ENCODE data around the gene NPEPL1. TPM values are rescaled to one million over a fixed set of nuclear protein-coding genes. Genes with fewer than 3 reads are reported as not detected.

Gene NPEPL1
- total and polyA plus RNA-seq, 10 of the 15 experiments (the other 5 are each of a cell fraction or from before 2014, with no cell fraction given), result 0.08 to 21.3 (median 10.2) TPM

DNA sequence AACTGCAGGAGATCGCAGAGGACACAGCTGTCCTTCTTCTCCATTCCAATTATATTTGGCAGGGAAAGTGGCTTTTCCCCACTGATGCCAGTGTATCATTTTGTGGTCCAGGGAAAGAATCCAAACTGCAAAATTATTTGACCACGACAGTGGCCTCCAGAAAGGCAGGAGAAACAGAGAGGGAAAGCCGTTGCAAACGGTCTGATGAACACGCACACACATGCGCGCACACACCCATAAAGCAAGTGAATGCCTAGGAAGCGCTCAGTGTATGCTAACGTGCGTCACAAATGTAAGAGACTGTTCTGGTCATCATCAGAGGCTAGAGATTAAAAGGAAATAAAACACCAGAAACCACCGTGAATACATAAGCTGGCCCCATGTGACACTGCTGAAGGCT lies 54.0 kb downstream of the NPEPL1 start (continued):
- no peak for TF ChIP-seq POLR2AphosphoS2 (IDR thresholded peaks at IDR 0.05; ENCODE audit: low read depth, low read length)
- no peak for TF ChIP-seq TCF12 (IDR thresholded peaks at IDR 0.05; ENCODE audit: low read depth, low read length)
- TF ChIP-seq STAT3 (IDR thresholded peaks at IDR 0.05; ENCODE audit: low read depth, low read length), result no peak
- TF ChIP-seq CHD2 (IDR thresholded peaks at IDR 0.05; ENCODE audit: borderline replicate concordance, low read depth, low read length), result no peak

- Histone ChIP-seq H2AFZ (ENCODE audit: control insufficient read depth, low read depth, low read length) (no peak overlapping the region), H3K4me2 (ENCODE audit: control insufficient read depth, insufficient read depth) (no peak overlapping the region), H3K27ac (ENCODE audit: control insufficient read depth, insufficient read depth) (no peak overlapping the region), H3K9ac (ENCODE audit: control insufficient read depth, insufficient read depth, low read length) (no peak overlapping the region), H3K36me3 (ENCODE audit: control insufficient read depth in 2 of 2, insufficient read depth in 2 of 2, low read length in 1 of 2) (no peaks in the 10 kb centered on the region), H3K79me2 (ENCODE audit: control insufficient read depth, insufficient read depth, low read length) (no peaks in the 10 kb centered on the region), H3K9me3 (replicated peaks; ENCODE audit: control insufficient read depth, insufficient read depth, low read length) (no peaks in the 10 kb centered on the region), H4K20me1 (ENCODE audit: control insufficient read depth, insufficient read depth) (no peaks in the 10 kb centered on the region), H3K4me3 (no peak overlapping the region), H3K27me3 (replicated peaks in 1 of 2; ENCODE audit: control insufficient read depth in 2 of 2, insufficient read depth in 2 of 2, low read length in 1 of 2) (peaks cover 2 to 4% of the 10 kb centered on the region in 2 experiments; a peak in 3 of 4 replicates), H3K4me1 (ENCODE audit: control insufficient read depth, insufficient read depth, low read length) (no peaks in the 10 kb centered on the region)
- ChIA-PET CTCF (no interaction called here), RAD21 (ENCODE audit: unreplicated experiment) (no interaction called here), POLR2A (no interaction called here), SMC1A (ENCODE audit: uncharacterized antibody, unreplicated experiment) (interaction anchor here (0.7 kb wide), 1 partner anchor 23 kb away, joined by 3 read pairs; no protein-coding TSS in a partner anchor)
- 59% methylated on average over 8 of the region's 8 CpGs for WGBS (ENCODE audit: insufficient coverage, insufficient replicate concordance, low lambda C conversion rate, missing lambda C conversion rate)
- TF ChIP-seq SMC3 (IDR thresholded peaks at IDR 0.05; ENCODE audit: borderline replicate concordance, low read length) (no peak), MTA2 (IDR thresholded peaks at IDR 0.05; ENCODE audit: low read depth) (no peak), ZNF384 (IDR thresholded peaks at IDR 0.05; ENCODE audit: borderline replicate concordance, low read depth, low read length) (no peak), MXI1 (IDR thresholded peaks at IDR 0.05; ENCODE audit: low read depth, low read length) (no peak), SRF (IDR thresholded peaks at IDR 0.05; ENCODE audit: low read depth in 2 of 2, low read length in 2 of 2) (no peak), TBL1XR1 (IDR thresholded peaks at IDR 0.05; ENCODE audit: low read depth, low read length) (no peak), POLR2AphosphoS2 (IDR thresholded peaks at IDR 0.05; ENCODE audit: low read depth, low read length) (no peak), KDM1A (IDR thresholded peaks at IDR 0.05; ENCODE audit: borderline replicate concordance) (no peak), POU2F2 (IDR thresholded peaks at IDR 0.05; ENCODE audit: borderline replicate concordance, low read depth, low read length) (no peak), SKIL (IDR thresholded peaks at IDR 0.05; ENCODE audit: low read depth, poor library complexity, severe bottlenecking) (no peak)
- TF ChIP-seq, protein P1, sequence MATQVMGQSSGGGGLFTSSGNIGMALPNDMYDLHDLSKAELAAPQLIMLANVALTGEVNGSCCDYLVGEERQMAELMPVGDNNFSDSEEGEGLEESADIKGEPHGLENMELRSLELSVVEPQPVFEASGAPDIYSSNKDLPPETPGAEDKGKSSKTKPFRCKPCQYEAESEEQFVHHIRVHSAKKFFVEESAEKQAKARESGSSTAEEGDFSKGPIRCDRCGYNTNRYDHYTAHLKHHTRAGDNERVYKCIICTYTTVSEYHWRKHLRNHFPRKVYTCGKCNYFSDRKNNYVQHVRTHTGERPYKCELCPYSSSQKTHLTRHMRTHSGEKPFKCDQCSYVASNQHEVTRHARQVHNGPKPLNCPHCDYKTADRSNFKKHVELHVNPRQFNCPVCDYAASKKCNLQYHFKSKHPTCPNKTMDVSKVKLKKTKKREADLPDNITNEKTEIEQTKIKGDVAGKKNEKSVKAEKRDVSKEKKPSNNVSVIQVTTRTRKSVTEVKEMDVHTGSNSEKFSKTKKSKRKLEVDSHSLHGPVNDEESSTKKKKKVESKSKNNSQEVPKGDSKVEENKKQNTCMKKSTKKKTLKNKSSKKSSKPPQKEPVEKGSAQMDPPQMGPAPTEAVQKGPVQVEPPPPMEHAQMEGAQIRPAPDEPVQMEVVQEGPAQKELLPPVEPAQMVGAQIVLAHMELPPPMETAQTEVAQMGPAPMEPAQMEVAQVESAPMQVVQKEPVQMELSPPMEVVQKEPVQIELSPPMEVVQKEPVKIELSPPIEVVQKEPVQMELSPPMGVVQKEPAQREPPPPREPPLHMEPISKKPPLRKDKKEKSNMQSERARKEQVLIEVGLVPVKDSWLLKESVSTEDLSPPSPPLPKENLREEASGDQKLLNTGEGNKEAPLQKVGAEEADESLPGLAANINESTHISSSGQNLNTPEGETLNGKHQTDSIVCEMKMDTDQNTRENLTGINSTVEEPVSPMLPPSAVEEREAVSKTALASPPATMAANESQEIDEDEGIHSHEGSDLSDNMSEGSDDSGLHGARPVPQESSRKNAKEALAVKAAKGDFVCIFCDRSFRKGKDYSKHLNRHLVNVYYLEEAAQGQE (IDR thresholded peaks at IDR 0.05; ENCODE audit: low read depth, low read length), result no peak
- no peak for DNase-seq (ENCODE audit: low read depth, low spot score)
- BruUV-seq (replicated peaks), result no TSS peak
- intact Hi-C loops (cut with micrococcal nuclease; ENCODE audit: unreplicated experiment), result no loop called here
- FAIRE-seq, result no peak
- no peak for ATAC-seq
- in situ Hi-C loops (cut with MboI), result no loop called here
These were observed 54.6 kb downstream of the NPEPL1 start for GRCh38 chr20:58747211-58747610.

Data from GM12878 (cell line).